GM19328 (cell line): ENCODE results near the gene TLDC2.
"Not testable (repeated sequence)": the region's sequence is repeated elsewhere in the genome, so short reads cannot be mapped to it uniquely, and the experiment has no call there.

Experiments used
- ATAC-seq: cut with Tn5 transposase; IDR thresholded peaks from one replicate; pipeline ENCODE4 v1.9.1; 2021; ENCODE audit warnings: mild to moderate bottlenecking, moderate library complexity; ENCODE audit not compliant: unreplicated experiment

Gene TLDC2

DNA sequence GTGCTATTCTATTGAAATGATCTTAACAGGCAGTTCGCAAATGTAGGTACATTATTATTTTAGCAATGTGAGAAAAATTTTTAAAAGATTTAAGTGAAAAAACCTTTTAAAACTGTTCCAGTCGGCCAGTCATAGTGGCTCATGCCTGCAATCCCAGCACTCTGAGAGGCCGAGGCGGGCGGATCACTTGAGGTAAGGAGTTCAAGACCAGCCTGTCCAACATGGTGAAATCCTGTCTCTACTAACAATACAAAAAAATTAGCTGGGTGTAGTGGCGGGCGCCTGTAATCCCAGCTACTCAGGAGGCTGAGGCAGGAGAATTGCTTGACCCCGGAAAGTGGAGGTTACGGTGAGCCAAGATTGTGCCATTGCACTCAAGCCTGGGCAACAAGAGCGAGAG is 29.6 kb downstream of the TLDC2 start:
- ATAC-seq = not testable (repeated sequence)

DNA sequence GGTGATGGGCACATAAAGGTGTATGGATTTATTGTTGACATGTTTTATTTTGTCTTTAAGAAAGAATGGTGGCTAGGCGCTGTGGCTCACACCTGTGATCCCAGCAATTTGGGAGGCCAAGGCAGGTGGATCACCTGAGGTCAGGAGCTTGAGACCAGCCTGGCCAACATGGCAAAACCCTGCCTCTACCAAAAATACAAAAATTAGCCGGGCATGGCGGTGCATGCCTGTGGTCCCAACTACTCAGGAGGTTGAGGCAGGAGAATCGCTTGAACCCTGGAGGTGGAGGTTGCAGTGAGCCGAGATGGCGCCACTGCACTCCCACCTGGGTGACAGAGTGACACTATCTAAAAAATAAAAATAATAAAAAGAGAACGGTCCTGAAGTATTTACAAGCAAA is 30.1 kb downstream of the TLDC2 start:
- not testable (repeated sequence) for ATAC-seq

DNA sequence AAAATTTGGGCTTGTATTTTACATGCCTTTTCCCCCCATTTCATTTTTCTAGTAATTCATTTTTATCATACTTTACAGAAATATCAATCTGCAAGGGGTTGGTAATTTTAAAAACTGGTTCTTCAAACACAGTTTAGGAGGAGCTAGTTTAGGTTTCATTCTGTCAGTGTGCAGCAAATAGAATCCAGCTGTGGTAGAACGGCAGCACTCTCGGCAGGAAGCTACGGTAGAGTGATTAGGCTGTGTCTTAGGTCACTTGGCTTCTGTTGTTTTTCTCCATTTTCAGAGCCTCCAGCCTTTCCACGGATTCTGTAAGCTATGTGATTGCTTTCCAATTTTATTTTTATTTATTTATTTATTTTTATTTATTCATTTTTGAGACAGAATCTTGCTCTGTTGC is 32.7 kb downstream of the TLDC2 start:
- ATAC-seq = no peak

DNA sequence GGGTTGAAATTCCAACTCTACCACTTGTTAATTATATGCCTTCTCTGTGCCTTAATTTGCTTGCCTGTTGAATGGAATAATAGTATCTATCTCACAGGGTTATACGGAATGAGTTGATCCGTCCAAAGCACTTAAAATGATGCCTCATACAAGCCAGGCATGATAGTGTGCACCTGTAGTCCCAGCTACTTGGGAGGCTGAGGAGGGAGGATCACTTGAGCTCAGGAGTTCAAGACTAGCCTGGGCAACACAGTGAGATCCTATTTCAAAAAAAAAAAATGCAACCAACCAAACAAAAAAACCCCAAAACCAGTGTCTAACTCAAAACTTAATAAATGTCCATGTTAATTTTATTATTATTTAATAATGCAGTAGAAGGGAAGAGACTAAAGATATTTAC is 40.3 kb downstream of the TLDC2 start:
- ATAC-seq = no peak

DNA sequence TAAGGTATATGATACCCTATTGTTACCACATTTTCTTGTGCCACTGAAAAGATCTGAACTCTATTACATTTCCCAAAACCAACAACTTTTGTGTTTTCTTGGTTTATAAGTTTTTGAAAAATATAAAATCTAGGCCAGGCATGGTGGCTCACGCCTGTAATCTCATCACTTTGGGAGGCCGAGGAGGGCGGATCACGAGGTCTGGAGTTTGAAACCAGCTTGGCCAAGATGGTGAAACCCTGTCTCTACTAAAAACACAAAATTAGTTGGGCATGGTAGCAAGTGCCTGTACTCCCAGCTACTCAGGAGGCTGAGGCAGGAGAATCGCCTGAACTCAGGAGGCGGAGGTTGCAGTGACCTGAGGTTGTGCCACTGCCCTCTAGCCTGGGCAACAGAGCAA is 41.3 kb downstream of the TLDC2 start:
- no peak for ATAC-seq

DNA sequence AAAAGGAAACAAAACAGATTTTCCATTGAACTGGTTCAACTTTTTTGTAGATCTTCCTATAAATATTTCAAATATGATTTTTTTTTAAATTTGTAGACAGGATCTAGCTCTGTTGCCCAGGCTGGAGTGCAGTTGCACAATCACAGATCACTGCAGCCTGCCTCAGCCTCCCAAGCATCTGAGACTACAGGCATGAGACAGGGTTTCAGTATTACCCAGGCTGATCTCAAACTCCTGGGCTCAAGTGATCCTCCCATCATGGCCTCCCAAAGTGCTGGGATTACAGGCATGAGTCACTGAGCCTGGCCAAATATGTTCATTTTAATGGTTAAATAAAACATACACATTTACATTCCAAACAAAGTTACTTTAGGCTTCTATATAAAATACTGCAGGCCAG is 42.0 kb downstream of the TLDC2 start:
- ATAC-seq = no peak

DNA sequence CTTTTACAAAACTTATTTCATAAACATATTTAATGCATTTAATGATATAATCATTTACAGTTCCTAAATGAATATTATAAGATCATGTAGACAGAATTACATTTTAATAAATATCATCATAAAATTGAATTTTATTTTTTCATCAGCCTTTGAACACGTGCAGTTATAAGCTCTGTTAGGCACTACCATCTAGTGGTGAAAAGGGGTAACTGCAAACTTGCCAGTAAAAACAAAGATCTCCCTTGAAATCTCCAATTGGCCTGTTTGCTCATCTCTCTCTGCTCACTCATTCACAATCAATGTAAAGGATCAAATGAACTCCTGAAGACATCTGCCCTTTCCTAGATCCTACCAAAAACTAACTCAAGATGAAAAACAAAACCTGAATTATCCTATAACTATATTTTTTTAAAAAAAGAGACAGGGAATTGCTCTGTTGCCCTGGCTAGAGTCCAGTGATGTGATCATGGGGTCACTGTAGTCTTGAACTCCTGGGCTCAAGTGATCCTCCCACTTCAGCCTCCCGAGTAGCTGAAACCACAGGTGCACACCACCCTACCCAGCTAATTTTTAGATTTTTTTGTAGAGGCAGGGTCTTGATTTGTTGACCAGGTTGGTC is 43.9 kb downstream of the TLDC2 start:
- no peak for ATAC-seq

DNA sequence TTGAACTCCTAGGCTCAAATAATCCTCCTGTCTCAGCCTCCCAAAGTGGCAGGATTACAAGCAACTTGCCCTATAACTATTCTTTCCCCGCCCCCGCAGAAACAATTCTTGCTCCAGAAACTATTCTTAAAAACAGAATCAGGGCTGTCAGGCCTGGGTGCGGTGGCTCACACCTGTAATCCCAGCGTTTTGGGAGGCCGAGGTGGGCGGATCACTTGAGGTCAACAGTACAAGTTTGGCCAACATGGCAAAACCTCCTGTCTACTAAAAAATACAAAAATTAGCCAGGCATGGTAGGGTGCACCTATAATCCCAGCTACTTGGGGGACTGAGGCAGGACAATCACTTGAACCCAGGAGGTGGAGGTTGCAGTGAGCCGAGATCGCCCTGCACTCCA is 44.4 kb downstream of the TLDC2 start:
- ATAC-seq = no peak

DNA sequence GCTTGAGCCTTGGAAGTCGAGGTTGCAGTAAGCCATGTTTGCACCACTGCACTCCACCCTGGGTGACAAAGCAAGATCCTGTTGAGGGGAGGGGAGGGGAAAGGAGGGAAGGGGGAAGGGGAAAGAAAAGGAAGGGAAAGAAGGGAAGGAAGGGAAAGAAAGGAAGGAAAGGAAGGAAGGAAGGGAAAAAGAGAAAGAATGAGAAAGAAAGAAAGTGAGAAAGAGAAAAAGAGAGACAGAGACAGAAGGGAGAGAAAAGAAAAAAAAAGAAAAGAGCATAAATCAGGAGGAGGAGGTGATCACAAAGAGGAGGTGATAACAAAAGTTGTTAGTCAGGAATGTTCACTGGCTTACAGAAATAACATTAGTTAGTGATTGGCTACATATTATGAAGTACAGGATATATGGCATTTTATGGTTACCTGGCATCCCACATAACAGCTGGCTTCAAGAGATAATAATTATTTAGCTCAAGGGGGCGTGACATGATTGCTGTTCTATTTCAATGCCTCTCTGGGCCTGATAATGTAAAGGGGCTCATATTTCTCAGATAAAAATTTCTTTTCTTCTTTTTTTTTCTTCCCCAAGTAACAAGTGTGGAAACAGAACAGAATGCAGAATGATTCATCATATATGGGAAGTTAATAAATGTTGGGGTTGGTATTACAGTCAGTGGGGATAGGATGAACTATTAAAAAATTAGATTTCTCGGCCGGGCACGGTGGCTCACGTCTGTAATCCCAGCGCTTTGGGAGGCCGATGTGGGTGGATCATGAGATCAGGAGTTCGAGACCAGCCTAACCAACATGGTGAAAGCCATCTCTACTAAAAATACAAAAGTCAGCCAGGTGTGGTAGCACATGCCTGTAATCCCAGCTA is 48.5 kb downstream of the TLDC2 start:
- no peak for ATAC-seq

DNA sequence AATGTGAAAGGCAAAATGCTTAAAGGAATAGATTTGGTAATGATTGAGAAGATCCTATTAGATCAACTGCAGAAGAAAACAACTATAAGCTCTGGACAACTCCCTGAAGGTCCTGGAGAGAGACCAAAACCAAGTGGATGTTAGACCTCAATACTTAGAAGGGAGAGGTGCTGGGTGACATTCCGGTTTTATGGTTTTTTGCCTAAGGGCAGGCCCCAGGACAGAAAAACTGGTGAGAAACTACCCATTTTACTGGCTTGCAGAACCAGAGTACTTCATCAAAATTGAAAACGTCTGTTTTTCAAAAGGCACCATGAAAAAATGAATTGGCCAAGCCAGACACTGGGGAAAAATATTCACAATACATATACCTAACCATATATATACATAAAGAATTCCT is 49.3 kb downstream of the TLDC2 start:
- no peak for ATAC-seq

DNA sequence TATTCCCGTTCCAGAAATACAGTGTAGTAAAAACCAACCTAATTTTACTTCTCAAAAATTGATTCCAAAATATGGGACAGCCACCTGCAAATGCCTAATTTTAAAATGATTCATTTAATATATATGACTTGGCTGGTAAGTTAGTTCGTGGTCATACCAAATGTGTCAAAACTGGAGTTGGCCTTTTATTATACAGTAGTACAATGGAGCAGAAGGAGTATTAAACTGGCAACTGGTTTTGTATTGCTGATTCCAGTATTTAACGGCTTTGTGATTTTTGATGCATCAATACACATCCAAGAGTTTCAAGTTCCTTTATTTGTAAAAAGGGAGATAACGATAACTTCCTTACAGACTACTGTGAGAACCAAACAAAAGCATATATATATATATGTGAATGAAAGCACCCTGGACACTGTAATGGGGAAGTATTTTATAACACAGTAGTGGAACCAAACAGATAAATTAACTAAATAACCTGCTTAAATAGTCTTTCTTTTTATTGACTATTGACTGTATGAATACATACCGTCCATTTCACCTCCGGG is 50.8 kb downstream of the TLDC2 start:
- ATAC-seq = no peak

DNA sequence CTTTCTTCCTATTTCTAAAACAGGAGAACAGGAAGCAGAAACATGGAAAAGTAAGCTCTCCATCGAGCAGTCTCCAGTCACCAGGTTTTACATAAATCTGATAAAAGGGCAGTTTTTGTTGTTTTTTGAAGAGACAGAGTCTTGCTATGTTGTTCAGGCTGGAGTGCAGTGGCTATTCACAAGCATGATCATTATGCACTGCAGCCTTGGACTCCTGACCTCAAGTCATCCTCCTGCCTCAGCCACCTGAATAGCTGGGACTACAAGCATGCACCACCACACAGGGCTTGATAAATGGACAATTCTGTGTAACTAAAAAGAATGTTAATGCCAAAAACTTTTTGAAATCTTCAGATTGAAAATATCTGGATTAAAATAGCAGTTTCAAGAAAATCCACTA is 51.8 kb downstream of the TLDC2 start:
- ATAC-seq = no peak

DNA sequence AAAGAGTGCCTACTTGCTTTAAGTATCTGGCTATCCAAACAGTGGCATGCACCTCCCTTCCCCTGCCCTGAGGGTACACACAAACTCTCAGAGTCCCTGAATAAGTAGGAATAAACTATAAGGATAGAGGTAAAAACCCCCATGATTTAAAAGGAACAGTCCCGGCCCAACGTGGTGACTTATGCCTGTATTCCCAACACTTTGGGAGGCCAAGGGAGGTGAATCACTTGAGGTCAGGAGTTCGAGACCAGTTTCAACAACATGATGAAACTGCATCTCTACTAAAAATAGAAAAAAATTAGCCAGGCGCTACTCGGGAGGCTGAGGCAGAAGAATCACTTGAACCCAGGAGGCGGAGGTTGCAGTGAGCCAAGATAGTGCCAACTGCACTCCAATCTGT is 53.4 kb downstream of the TLDC2 start:
- ATAC-seq = no peak

DNA sequence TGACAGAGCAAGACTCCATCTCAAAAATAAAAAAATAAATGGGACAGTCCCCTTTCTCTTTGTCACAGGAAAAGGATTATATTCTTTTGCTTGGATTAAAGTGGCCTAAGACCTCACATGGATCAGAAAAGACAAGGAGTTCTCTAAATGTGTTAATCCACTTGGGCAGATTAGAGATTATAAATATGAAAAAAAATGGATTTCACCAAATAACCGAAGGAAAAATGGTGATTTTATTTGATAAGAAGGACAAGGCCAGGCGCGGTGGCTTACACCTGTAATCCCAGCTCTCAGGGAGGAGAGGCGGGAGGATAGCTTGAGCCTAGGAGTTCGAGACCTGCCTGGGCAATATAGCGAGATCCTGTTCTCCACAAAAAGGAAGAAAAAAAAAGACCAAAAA is 53.8 kb downstream of the TLDC2 start:
- no peak for ATAC-seq

DNA sequence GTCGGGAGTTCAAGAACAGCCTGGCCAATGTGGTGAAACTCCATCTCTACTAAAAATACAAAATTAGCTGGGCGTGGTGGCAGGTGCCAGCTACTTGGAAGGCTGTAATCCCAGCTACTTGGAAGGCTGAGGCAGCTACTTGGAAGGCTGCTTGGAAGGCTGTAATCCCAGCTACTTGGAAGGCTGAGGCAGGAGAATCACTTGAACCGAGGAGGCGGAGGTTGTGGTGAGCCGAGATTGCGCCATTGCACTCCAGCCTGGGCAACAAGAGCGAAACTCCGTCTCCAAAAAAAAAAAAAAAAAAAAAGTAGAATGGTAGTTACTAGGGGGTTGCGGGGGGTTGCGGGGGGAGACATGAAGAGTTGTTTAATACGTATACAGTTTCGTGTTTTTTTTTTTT is 56.1 kb downstream of the TLDC2 start:
- ATAC-seq = not testable (repeated sequence)

DNA sequence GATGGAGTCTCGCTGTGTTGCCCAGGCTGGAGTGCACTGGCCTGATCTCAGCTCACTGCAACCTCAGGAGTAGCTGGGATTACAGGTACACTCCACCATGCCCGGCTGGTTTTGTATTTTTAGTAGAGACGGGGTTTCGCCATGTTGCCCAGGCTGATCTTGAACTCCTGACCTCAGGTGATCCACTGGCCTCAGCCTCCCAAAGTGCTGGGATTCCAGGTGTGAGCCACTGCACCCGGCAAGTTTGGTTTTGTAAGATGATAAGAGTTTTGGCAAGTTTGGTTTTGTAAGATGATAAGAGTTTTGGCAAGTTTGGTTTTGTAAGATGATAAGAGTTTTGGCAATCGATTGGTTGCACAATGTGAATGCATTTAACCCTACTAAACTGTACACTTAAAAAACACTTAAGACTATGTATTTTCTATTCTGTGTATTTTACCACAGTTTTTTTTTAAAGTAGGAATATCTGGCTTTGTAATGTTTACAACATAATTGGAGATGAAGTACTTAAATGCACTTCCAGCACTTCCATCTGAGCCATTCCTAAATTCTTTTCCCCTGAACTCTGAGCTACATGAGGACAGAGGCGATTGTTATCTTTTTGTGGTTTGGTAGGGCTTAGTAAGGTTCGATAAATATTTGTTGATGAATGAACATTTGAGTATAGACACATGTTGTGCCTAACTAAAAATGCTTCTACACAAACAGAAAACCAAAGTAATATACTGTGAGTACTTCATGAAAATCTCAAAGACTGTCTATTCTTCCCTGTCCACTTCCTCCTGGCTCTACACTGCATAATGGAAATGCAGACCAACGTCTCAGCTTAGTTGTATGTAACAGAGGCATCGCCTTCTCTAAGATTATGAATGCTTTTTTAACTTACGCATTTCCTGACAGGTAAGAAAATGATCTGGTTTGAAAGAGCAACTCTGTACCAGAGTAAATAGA is 56.8 kb downstream of the TLDC2 start:
- ATAC-seq = no peak

DNA sequence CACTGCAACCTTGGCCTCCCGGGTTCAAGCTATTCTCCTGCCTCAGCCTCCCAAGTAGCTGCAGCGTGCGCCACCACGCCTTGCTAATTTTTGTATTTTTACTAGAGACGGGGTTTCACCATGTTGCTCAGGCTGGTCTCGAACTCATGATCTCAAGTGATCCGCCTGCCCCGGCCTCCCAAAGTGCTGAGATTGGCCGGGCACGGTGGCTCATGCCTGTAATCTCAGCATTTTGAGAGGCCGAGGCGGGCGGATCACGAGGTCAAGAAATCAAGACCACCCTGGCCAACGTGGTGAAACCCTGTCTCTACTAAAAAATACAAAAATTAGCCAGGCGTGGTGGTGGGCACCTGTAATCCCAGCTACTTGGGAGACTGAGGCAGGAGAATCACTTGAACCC is 57.6 kb downstream of the TLDC2 start:
- not testable (repeated sequence) for ATAC-seq

DNA sequence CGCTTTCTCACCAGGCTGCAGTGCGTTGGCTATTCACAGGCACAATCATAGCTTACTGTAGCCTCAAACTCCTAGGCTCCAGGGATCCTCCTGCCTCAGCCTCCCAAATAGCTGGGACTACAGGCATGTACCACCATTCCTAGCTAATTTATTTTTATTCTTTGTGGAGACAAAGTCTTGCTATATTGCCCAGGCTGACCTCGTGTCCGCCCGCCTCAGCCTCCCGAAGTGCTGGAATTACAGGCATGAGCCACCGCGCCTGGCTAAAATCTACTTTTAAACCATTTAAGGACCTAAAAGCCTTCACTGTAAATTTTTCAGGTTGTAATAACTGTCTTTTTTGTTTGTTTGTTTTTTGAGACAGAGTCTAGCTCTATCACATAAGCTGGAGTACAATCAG is 60.4 kb downstream of the TLDC2 start:
- ATAC-seq = no peak

DNA sequence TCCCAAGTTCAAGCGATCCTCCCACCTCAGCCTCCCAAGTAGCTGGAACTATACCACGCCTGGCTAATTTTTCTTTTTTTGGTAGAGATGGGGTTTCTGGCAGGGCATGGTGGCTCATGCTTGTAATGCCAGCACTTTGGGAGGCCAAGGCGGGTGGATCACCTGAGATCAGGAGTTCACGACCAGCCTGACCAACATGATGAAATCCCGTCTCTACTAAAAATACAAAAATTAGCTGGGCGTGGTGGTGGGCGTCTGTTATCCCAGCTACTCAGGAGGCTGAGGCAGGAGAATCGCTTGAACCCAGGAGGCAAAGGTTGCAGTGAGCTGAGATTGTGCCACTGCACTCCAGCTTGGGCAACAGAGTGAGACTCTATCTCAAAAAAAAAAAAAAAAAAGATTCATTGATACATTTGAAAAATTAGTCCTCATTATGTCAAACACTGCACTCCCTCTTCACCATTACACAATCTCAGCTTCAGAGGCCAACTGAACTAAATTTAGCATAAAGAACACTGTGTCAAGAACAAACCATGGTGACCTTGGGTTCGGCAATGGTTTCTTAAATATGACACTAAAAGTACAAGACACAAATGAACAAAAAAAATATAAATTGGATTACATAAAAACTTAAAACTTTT is 60.9 kb downstream of the TLDC2 start:
- ATAC-seq = not testable (repeated sequence)

DNA sequence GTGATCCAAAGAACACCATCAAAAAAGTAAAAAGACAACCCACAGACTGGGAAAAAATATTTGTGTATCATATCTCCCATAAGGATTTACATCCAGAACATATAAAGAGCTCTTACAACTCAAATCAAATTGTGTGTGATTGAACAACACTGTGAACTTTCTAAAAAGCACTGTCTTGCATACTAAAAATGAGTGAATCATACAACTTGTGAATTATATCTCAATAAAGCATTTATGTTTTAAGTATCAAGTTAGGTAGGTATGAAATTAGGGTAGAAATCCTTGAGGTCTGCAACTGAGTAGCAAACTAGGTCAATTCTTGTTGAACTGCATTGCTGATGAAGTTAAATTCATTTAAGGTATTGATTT is 61.4 kb downstream of the TLDC2 start:
- no peak for ATAC-seq

DNA sequence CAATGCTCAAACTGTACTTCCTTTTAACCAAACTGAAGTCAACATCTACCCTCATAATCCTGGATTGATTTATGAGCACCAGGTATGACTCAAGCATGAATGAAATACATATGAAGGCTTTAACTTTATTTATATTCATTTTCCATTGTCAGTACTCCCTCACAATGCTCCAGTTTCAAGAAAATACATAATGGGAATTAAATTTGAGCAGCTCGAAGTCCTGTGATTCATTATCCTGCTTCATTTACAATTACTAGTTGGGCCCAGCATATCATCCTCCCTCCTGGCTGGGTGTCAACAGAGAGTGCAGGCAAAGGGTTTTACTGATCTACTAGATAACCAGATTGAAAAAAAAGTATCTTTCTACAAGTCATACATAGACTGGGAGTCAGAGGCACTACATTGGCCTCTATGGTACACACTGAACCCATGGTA is 65.5 kb downstream of the TLDC2 start:
- no peak for ATAC-seq
